HPDE6-E6E7 (cell line): ENCODE measurements around the gene HFE.
"Not testable (repeated sequence)": the region's sequence is repeated elsewhere in the genome, so short reads cannot be mapped to it uniquely, and the experiment has no call there.

Experiments used
- DNase-seq: peaks from one replicate; pipeline ENCODE4 v3.0.0; 2011; ENCODE audit warnings: missing footprints; ENCODE audit errors: extremely low spot score

Gene HFE

GRCh38 chr6:26059941-26060340, 27.3 kb upstream of the HFE start:
- no peak for DNase-seq

GRCh38 chr6:26064619-26065257, 22.5 kb upstream of the HFE start:
- no peak for DNase-seq

GRCh38 chr6:26065952-26066380, 21.3 kb upstream of the HFE start:
- peak; percentile 70 for DNase-seq

- DNase-seq = no peak
These were observed 19.9 kb upstream of the HFE start for GRCh38 chr6:26067367-26067766.

- no peak for DNase-seq
These were observed 19.2 kb upstream of the HFE start for GRCh38 chr6:26068036-26068435.

- DNase-seq = no peak
These were observed 16.1 kb upstream of the HFE start for GRCh38 chr6:26071135-26071534.

- no peak for DNase-seq
These were observed 12.0 kb upstream of the HFE start for GRCh38 chr6:26075063-26075717.

- DNase-seq = not testable (repeated sequence)
These were observed 9.2 kb upstream of the HFE start for GRCh38 chr6:26078066-26078465.

- not testable (repeated sequence) for DNase-seq
These were observed 6.1 kb upstream of the HFE start for GRCh38 chr6:26081096-26081495.

- DNase-seq = no peak
These were observed 1.0 kb upstream of the HFE start for GRCh38 chr6:26086211-26086610.

GRCh38 chr6:26088344-26088743, 1.1 kb downstream of the HFE start:
- no peak for DNase-seq

GRCh38 chr6:26089272-26089671, 2.0 kb downstream of the HFE start:
- DNase-seq = no peak

GRCh38 chr6:26092443-26092842, 5.2 kb downstream of the HFE start:
- DNase-seq = no peak

GRCh38 chr6:26094036-26094435, 6.8 kb downstream of the HFE start:
- DNase-seq = no peak

- DNase-seq = no peak
These were observed 10.1 kb downstream of the HFE start for GRCh38 chr6:26097268-26097875.

GRCh38 chr6:26103141-26103769, 16.0 kb downstream of the HFE start:
- DNase-seq = no peak

- DNase-seq = peak; percentile 50
These were observed 16.7 kb downstream of the HFE start for GRCh38 chr6:26103770-26104456.

- DNase-seq = no peak
These were observed 17.4 kb downstream of the HFE start for GRCh38 chr6:26104457-26105108.

- DNase-seq = no peak
These were observed 18.0 kb downstream of the HFE start for GRCh38 chr6:26105109-26105730.

GRCh38 chr6:26105842-26106241, 18.6 kb downstream of the HFE start:
- DNase-seq = no peak

GRCh38 chr6:26107935-26108334, 20.7 kb downstream of the HFE start:
- DNase-seq = no peak
